Neuronal stem cell (in vitro differentiated cells): ENCODE results near the gene AGAP1.

Source experiments
- DNase-seq: peaks from one replicate; pipeline ENCODE4 v3.0.0-alpha.2; 2013; ENCODE audit warnings: low spot score
- H2AFZ ChIP-seq: one replicate; pipeline ENCODE4 v1.6.1; 2013; ENCODE audit warnings: mild to moderate bottlenecking, low read length, inconsistent platforms
- H2AK5ac ChIP-seq: 2 replicates; pipeline ENCODE4 v1.6.1; 2013; ENCODE audit warnings: low read depth, mild to moderate bottlenecking, inconsistent platforms, low read length, moderate library complexity, mixed read lengths
- H2BK120ac ChIP-seq: 2 replicates; pipeline ENCODE4 v1.6.1; 2013; ENCODE audit warnings: low read depth, mild to moderate bottlenecking, inconsistent platforms, low read length, moderate library complexity, mixed read lengths
- H2BK12ac ChIP-seq: one replicate; pipeline ENCODE4 v1.6.1; 2013; ENCODE audit warnings: low read length, inconsistent platforms
- H2BK15ac ChIP-seq: 2 replicates; pipeline ENCODE4 v1.6.1; 2013; ENCODE audit warnings: mild to moderate bottlenecking, low read length, inconsistent platforms, mixed read lengths
- H2BK5ac ChIP-seq: one replicate; pipeline ENCODE4 v1.6.1; 2013; ENCODE audit warnings: inconsistent platforms, mild to moderate bottlenecking, low read length, moderate library complexity
- H3K14ac ChIP-seq: one replicate; pipeline ENCODE4 v1.6.1; 2013; ENCODE audit warnings: low read length, inconsistent platforms
- H3K18ac ChIP-seq: 2 replicates; pipeline ENCODE4 v1.6.1; 2013; ENCODE audit warnings: low read length, inconsistent platforms
- H3K23ac ChIP-seq: 2 replicates; pipeline ENCODE4 v1.6.1; 2013; ENCODE audit warnings: low read depth, mild to moderate bottlenecking, mixed read lengths, low read length, inconsistent platforms; ENCODE audit not compliant: poor library complexity
- H3K27ac ChIP-seq: replicated peaks from 3 replicates; pipeline ENCODE4 v1.5.1; 2013; ENCODE audit warnings: low read length, inconsistent platforms
- H3K27me3 ChIP-seq, 3 experiments: 2 replicates each; pipeline ENCODE4 v1.6.1; 2013; ENCODE audit warnings: low read length in 3 of 3, mild to moderate bottlenecking in 2 of 3, inconsistent platforms in 1 of 3, low read depth in 1 of 3, mixed read lengths in 1 of 3, moderate library complexity in 1 of 3; ENCODE audit not compliant: control insufficient read depth in 3 of 3, insufficient read depth in 3 of 3
- H3K36me3 ChIP-seq, 2 donors: replicated peaks in 1 of 2; 2 replicates each; pipeline ENCODE4 v1.6.1; 2013; ENCODE audit warnings: low read length in 2 of 2; ENCODE audit not compliant: control insufficient read depth in 2 of 2, insufficient read depth in 2 of 2
- H3K4ac ChIP-seq: 2 replicates; pipeline ENCODE4 v1.6.1; 2013; ENCODE audit warnings: inconsistent platforms, mild to moderate bottlenecking, low read length, moderate library complexity
- H3K4me1 ChIP-seq, 2 donors: 1 replicate in 1 of 2; 2 replicates in 1 of 2; pipeline ENCODE4 v1.6.1; 2013; ENCODE audit warnings: low read length in 2 of 2, low read depth in 1 of 2; ENCODE audit not compliant: control insufficient read depth in 2 of 2, insufficient read depth in 1 of 2
- H3K4me2 ChIP-seq: one replicate; pipeline ENCODE4 v1.6.1; 2013; ENCODE audit warnings: mild to moderate bottlenecking, low read length, inconsistent platforms; ENCODE audit not compliant: insufficient read depth, poor library complexity, severe bottlenecking
- H3K4me3 ChIP-seq, 2 donors: 2 replicates each; pipeline ENCODE4 v1.5.1; 2013; ENCODE audit warnings: low read length in 2 of 2, mild to moderate bottlenecking in 2 of 2, inconsistent platforms in 1 of 2, moderate library complexity in 1 of 2
- H3K79me1 ChIP-seq: one replicate; pipeline ENCODE4 v1.6.1; 2013; ENCODE audit warnings: low read depth, mild to moderate bottlenecking, inconsistent platforms, low read length, moderate library complexity
- H3K9ac ChIP-seq: one replicate; pipeline ENCODE4 v1.6.1; 2013; ENCODE audit warnings: mild to moderate bottlenecking, low read depth, low read length, inconsistent platforms; ENCODE audit not compliant: poor library complexity
- H3K9me3 ChIP-seq, 2 donors: replicated peaks in 1 of 2; 2 replicates each; pipeline versions ENCODE3 to v1.6.1; 2013; ENCODE audit warnings: low read length in 2 of 2, mild to moderate bottlenecking in 2 of 2, inconsistent platforms in 1 of 2, low read depth in 1 of 2, mixed read lengths in 1 of 2, moderate library complexity in 1 of 2; ENCODE audit not compliant: control insufficient read depth in 2 of 2, insufficient read depth in 1 of 2
- H4K8ac ChIP-seq: one replicate; pipeline ENCODE4 v1.6.1; 2013; ENCODE audit warnings: low read depth, mild to moderate bottlenecking, inconsistent platforms, low read length, moderate library complexity
- H4K91ac ChIP-seq: one replicate; pipeline ENCODE4 v1.6.1; 2013; ENCODE audit warnings: low read length, low read depth, mild to moderate bottlenecking, inconsistent platforms; ENCODE audit not compliant: poor library complexity
- WGBS, 2 donors: extraction: QIAGEN DNeasy Blood & Tissue Kit; methylation state at CpG; one replicate each; pipeline ENCODE4 v1.1.7; 2013; ENCODE audit warnings: missing lambda C conversion rate in 2 of 2, mixed read lengths in 1 of 2; ENCODE audit not compliant: insufficient read length in 2 of 2, insufficient replicate concordance in 1 of 2; ENCODE audit errors: extremely low coverage in 2 of 2; 5-methylcytosine and 5-hydroxymethylcytosine counted together

The AGAP1 gene

DNA sequence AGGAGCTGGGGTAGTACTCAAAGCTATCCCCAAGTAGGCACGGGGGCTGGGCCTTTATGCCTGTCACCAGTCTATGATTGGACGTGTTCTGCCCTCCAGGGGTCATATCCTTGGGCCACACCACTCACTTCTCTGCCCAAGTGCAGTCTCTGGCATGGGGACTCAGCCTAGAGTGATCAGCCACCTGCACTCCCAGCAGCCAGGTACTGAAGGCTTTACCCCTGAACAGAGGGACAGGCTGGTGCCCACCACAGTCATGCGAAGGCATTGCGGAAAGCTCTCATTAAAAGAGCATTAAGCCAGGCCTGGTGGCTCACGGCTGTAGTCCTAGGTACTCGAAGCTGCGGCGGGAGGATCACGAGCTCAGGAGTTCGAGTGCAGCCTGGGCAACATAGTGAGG lies 199.4 kb downstream of the AGAP1 start:
- no peak overlapping the region for H3K27ac ChIP-seq
- no peak overlapping the region for H4K91ac ChIP-seq
- H2BK12ac ChIP-seq, result no peak overlapping the region
- H4K8ac ChIP-seq, result no peak overlapping the region
- no peak overlapping the region for H3K18ac ChIP-seq
- peaks cover 33% of the 10 kb centered on the region for H3K79me1 ChIP-seq
- no peaks in the 10 kb centered on the region for H3K36me3 ChIP-seq
- no peak overlapping the region for H3K23ac ChIP-seq
- H3K4me2 ChIP-seq, result no peak overlapping the region
- H2BK120ac ChIP-seq, result no peak overlapping the region
- H2BK5ac ChIP-seq, result no peak overlapping the region
- no peak overlapping the region for H3K14ac ChIP-seq
- H3K4ac ChIP-seq, result no peak overlapping the region
- peaks cover 4 to 15% of the 10 kb centered on the region in 2 donors for H3K9me3 ChIP-seq
- no peak overlapping the region for H3K9ac ChIP-seq
- no peak overlapping the region for H2BK15ac ChIP-seq
- no CpG with 5 or more reads among the region's 10 CpGs for WGBS, 2 donors
- DNase-seq, result no peak
- H3K4me1 ChIP-seq, result peaks cover 16 to 21% of the 10 kb centered on the region in 2 donors
- no peak overlapping the region for H3K4me3 ChIP-seq
- H2AFZ ChIP-seq, result no peak overlapping the region
- H3K27me3 ChIP-seq, result no peaks in the 10 kb centered on the region
- no peak overlapping the region for H2AK5ac ChIP-seq

DNA sequence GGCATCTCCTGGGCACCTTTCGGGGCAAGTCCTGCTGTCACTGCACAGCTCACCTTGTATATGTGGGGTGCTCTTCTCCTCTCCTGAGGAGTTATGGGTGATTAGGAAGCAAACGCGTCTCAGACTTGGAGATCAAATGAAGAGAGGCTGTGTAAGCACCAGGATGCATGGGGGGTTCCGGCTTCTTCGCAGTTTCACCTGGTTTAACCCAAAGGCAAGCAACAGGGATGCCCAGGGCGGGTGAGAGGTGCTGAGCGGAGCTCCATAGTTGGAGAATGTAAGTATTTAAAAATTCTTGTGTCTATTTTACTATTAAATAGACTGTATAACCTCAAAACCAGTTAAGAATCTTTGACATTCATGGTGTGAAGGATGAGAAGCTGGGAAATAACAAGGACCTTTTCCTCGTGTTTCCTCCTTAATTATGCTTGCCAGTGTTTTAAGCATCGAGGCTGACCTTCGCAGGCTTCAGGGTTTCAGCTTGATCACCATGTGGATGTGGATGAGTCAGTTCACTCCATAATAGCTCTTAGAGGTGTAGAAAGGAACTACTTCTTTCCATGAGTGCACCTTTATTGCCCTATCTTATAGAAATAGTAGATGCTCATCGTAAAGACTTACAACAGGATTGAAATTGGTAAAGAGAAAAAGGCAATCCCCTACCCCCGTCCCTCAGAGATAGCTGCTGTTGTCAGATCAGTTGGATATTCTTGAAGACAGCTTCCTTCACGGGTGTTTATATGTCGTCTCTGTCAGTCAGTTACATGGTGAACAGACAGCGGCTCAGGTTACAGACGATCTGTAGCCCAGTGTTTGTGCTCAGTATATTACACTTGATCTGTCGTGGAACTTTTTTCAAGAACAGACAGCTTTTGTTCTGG lies 201.1 kb downstream of the AGAP1 start:
- no peaks in the 10 kb centered on the region for H3K27me3 ChIP-seq
- no CpG with 5 or more reads among the region's 17 CpGs for WGBS, 2 donors
- H3K9ac ChIP-seq, result no peak overlapping the region

GRCh38 chr2:235695602-235695895 lies 201.7 kb downstream of the AGAP1 start:
- no peak overlapping the region for H2AK5ac ChIP-seq
- no peak overlapping the region for H3K9ac ChIP-seq
- H4K8ac ChIP-seq, result no peak overlapping the region
- no peak overlapping the region for H3K14ac ChIP-seq
- no CpG with 5 or more reads among the region's 3 CpGs for WGBS, 2 donors
- H4K91ac ChIP-seq, result no peak overlapping the region
- no peak overlapping the region for H3K4me2 ChIP-seq
- H3K23ac ChIP-seq, result no peak overlapping the region
- no peaks in the 10 kb centered on the region for H3K27me3 ChIP-seq
- H3K9me3 ChIP-seq, result peaks cover 4 to 17% of the 10 kb centered on the region in 2 donors
- no peak overlapping the region for H2BK120ac ChIP-seq
- no peak overlapping the region for H3K4ac ChIP-seq
- H3K4me3 ChIP-seq, result no peak overlapping the region
- no peak for DNase-seq
- no peak overlapping the region for H2BK5ac ChIP-seq
- no peak overlapping the region for H3K27ac ChIP-seq
- no peaks in the 10 kb centered on the region for H3K36me3 ChIP-seq
- no peak overlapping the region for H2BK15ac ChIP-seq
- H2BK12ac ChIP-seq, result no peak overlapping the region
- no peak overlapping the region for H2AFZ ChIP-seq
- H3K18ac ChIP-seq, result no peak overlapping the region
- peaks cover 16 to 20% of the 10 kb centered on the region in 2 donors for H3K4me1 ChIP-seq
- peaks cover 27% of the 10 kb centered on the region for H3K79me1 ChIP-seq

More for the DNA sequence above, 201.1 kb downstream of the AGAP1 start:
- no peak overlapping the region for H4K91ac ChIP-seq
- no peak overlapping the region for H4K8ac ChIP-seq
- peaks cover 32% of the 10 kb centered on the region for H3K79me1 ChIP-seq
- H3K23ac ChIP-seq, result no peak overlapping the region
- H3K14ac ChIP-seq, result no peak overlapping the region
- DNase-seq, result no peak
- peaks cover 4 to 17% of the 10 kb centered on the region in 2 donors for H3K9me3 ChIP-seq
- no peak overlapping the region for H3K27ac ChIP-seq
- H3K4ac ChIP-seq, result no peak overlapping the region
- H2BK15ac ChIP-seq, result no peak overlapping the region
- no peak overlapping the region for H2AK5ac ChIP-seq
- H2BK5ac ChIP-seq, result no peak overlapping the region
- no peaks in the 10 kb centered on the region for H3K36me3 ChIP-seq
- no peak overlapping the region for H3K4me3 ChIP-seq
- H3K4me1 ChIP-seq, result peaks cover 16 to 20% of the 10 kb centered on the region in 2 donors
- no peak overlapping the region for H3K4me2 ChIP-seq
- H2BK12ac ChIP-seq, result no peak overlapping the region
- H2AFZ ChIP-seq, result no peak overlapping the region
- no peak overlapping the region for H3K18ac ChIP-seq
- no peak overlapping the region for H2BK120ac ChIP-seq

DNA sequence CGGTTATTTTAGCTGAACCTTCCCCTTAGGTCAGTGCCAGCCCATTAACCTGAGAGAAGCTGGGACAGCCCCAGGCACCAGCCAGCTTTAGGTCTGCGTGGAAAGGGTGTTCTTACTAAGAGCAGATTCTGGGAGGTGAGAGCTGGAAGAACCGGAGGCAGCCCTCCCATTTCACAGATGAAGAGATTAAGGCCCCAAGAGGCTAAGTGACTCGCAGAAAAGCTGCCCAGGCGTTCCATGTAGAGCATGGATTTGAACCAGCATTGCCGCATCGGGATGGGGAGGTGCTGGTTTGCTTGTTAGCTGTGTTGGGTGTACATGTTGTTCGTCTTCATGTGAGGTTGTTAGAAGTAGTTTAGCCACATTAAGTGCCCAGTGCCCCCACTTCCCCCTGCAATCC lies 203.2 kb downstream of the AGAP1 start:
- no peak overlapping the region for H2AFZ ChIP-seq
- H2BK5ac ChIP-seq, result no peak overlapping the region
- no peak overlapping the region for H3K23ac ChIP-seq
- H2AK5ac ChIP-seq, result no peak overlapping the region
- H3K18ac ChIP-seq, result no peak overlapping the region
- H3K4me1 ChIP-seq, result peaks cover 10 to 12% of the 10 kb centered on the region in 2 donors
- peaks cover 21% of the 10 kb centered on the region for H3K79me1 ChIP-seq
- peaks cover 4 to 17% of the 10 kb centered on the region in 2 donors for H3K9me3 ChIP-seq
- no peak overlapping the region for H2BK120ac ChIP-seq
- H3K4me2 ChIP-seq, result no peak overlapping the region
- H2BK15ac ChIP-seq, result no peak overlapping the region
- no peak overlapping the region for H3K4me3 ChIP-seq
- no peak overlapping the region for H3K9ac ChIP-seq
- DNase-seq, result no peak
- no peak overlapping the region for H2BK12ac ChIP-seq
- H4K91ac ChIP-seq, result no peak overlapping the region
- no peaks in the 10 kb centered on the region for H3K27me3 ChIP-seq
- H3K27ac ChIP-seq, result no peak overlapping the region
- no peak overlapping the region for H3K4ac ChIP-seq
- no peaks in the 10 kb centered on the region for H3K36me3 ChIP-seq
- H4K8ac ChIP-seq, result no peak overlapping the region
- no CpG with 5 or more reads among the region's 8 CpGs for WGBS, 2 donors
- peak overlapping the region; percentile 47 for H3K14ac ChIP-seq
